GM19351 (cell line): ENCODE results near the gene CTRB2.

Experiments used
- ATAC-seq: cut with Tn5 transposase; IDR thresholded peaks from one replicate; pipeline ENCODE4 v1.9.1; 2021; ENCODE audit warnings: mild to moderate bottlenecking, moderate library complexity; ENCODE audit not compliant: unreplicated experiment

CTRB2 gene

DNA sequence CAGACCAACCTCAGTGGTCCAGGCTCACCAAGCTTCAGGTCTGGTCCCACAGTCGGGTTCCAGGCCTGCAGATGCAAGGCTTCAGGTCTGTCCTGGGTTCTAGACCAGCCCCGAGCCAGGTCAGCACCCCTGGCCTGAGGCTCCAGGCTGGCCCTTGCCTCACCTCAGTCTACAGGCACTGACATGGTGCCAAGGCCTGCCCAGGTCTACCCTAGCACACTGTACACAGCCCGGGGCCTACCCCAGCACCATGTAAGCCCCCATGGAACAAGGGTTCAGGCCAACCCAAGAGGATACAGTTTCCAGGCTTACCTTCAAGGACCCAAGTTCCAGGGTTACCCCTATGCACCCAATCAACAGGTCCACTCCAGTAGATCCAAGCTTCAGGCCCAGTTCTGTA lies 31.9 kb downstream of the CTRB2 start:
- no peak for ATAC-seq

DNA sequence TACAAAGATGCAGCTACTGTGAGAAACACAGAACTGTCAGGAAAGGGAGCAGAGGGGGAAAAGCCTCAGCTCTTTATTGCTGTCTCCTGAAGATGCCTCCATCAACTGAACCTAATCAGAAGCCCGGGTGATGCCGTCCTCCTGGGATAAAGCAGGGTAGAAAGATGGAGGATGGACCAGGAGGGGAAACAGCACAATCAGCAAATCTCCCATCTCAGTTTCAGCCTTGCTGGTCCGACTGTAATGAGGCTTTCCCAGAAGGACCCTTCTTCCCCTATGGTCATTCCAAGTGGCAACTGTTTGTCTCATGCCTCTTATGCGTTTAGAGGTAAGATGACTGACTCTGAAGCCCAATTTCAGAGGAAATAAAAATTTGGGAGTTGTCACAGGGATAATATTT lies 34.4 kb downstream of the CTRB2 start:
- no peak for ATAC-seq

DNA sequence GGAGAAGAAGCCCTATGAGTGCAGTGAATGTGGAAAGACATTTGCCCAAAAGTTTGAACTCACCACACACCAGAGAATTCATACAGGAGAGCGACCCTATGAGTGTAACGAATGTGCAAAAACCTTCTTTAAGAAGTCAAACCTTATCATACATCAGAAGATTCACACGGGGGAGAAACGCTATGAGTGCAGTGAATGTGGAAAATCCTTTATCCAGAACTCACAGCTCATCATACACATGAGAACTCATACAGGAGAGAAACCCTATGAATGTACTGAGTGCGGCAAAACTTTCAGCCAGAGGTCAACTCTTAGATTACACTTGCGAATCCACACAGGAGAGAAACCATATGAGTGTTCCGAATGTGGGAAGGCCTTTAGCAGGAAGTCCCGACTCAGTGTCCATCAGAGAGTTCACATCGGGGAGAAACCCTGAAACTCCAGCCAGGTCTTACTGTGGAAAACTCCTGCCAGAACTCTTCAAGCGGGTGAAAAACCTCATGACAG lies 37.0 kb downstream of the CTRB2 start:
- ATAC-seq = no peak

DNA sequence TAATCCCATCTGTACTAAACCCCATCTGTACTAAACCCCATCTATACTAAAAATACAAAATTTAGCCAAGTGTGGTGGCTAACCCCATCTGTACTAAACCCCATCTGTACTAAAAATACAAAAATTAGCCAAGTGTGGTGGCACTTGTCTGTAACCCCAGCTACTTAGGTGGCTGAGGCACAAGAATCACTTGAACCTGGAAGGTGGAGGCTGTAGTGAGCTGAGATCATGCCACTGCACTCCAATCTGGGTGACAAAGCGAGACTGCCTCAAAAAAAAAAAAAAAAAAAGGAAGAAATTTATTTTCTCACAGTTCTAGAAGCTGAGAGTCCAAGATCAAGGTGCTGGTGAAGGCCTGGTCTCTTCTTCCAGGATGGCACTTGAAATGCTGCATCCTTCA lies 46.6 kb downstream of the CTRB2 start:
- no peak for ATAC-seq
